ENCODE data around the gene ZFAND3.

ZFAND3 gene

GRCh38 chr6:37827603-37828265, 8.2 kb downstream of the ZFAND3 start:
- Histone ChIP-seq H3K9me3 (replicated peaks in 1 of 11) (peaks cover 0 to 3% (median under 1%) of the 10 kb centered on the region in 11 experiments; a peak in 3 of 22 replicates), H3K27me3 (no peaks in the 10 kb centered on the region), H3K27ac (peak overlapping the region in 1 of 11 experiments; percentile 3; a peak in 1 of 22 replicates), H3K4me2 (peak overlapping the region; percentile 6 to 76 (median 27); a peak in 19 of 22 replicates), H3K36me3 (peaks cover 0 to 35% (median 9%) of the 10 kb centered on the region in 11 experiments; a peak in 19 of 22 replicates), H3K4me3 (no peak overlapping the region), H3K4me1 (peaks cover 59 to 99% (median 67%) of the 10 kb centered on the region in 10 experiments), H3K9ac (no peak overlapping the region), H4K20me1 (peaks cover 97 to 100% (median 100%) of the 10 kb centered on the region in 11 experiments)
- TF ChIP-seq Cebpa-rat (IDR thresholded peaks at IDR 0.05) = no peak

- Histone ChIP-seq H3K9me3 (replicated peaks in 1 of 11) (peaks cover 12 to 25% (median 20%) of the 10 kb centered on the region in 11 experiments; a peak in 21 of 22 replicates), H3K27me3 (no peaks in the 10 kb centered on the region), H3K27ac (no peak overlapping the region), H3K4me3 (no peak overlapping the region), H3K4me2 (peak overlapping the region; percentile 61 to 76 (median 73)), H3K9ac (no peak overlapping the region), H4K20me1 (peaks cover 89 to 100% (median 98%) of the 10 kb centered on the region in 11 experiments), H3K36me3 (peaks cover 17 to 53% (median 24%) of the 10 kb centered on the region in 11 experiments), H3K4me1 (peaks cover 59 to 88% (median 67%) of the 10 kb centered on the region in 10 experiments)
- no peak for TF ChIP-seq Cebpa-rat (IDR thresholded peaks at IDR 0.05)
These were observed 10.7 kb downstream of the ZFAND3 start for GRCh38 chr6:37830225-37830624.

- Histone ChIP-seq H3K36me3 (peaks cover 17 to 60% (median 29%) of the 10 kb centered on the region in 11 experiments), H3K9me3 (replicated peaks in 1 of 11) (peaks cover 12 to 25% (median 20%) of the 10 kb centered on the region in 11 experiments; a peak in 21 of 22 replicates), H3K4me3 (no peak overlapping the region), H3K4me2 (peak overlapping the region in 10 of 11 experiments; percentile 61 to 76 (median 73); a peak in 20 of 22 replicates), H3K4me1 (peaks cover 54 to 75% (median 63%) of the 10 kb centered on the region in 10 experiments), H3K27me3 (no peaks in the 10 kb centered on the region), H3K9ac (no peak overlapping the region), H4K20me1 (peaks cover 86 to 100% (median 98%) of the 10 kb centered on the region in 11 experiments), H3K27ac (no peak overlapping the region)
- no peak for TF ChIP-seq Cebpa-rat (IDR thresholded peaks at IDR 0.05)
These were observed 11.9 kb downstream of the ZFAND3 start for GRCh38 chr6:37831457-37831856.

GRCh38 chr6:37835923-37836322, 16.4 kb downstream of the ZFAND3 start:
- no peaks in the 10 kb centered on the region for H3K27me3 ChIP-seq
- peaks cover 39 to 83% (median 63%) of the 10 kb centered on the region in 11 experiments for H3K36me3 ChIP-seq
- no peak overlapping the region for H3K9ac ChIP-seq
- no peak overlapping the region for H3K4me3 ChIP-seq
- H3K27ac ChIP-seq = no peak overlapping the region
- H4K20me1 ChIP-seq = peaks cover 77 to 100% (median 97%) of the 10 kb centered on the region in 11 experiments
- no peak for TF ChIP-seq Cebpa-rat (IDR thresholded peaks at IDR 0.05)
- H3K9me3 ChIP-seq (replicated peaks in 1 of 11) = peaks cover 12 to 36% (median 25%) of the 10 kb centered on the region in 11 experiments
- no peak overlapping the region for H3K4me2 ChIP-seq
- H3K4me1 ChIP-seq = peaks cover 25 to 48% (median 31%) of the 10 kb centered on the region in 10 experiments

GRCh38 chr6:37838219-37838921, 18.8 kb downstream of the ZFAND3 start:
- Histone ChIP-seq H3K9ac (no peak overlapping the region), H3K9me3 (replicated peaks in 1 of 11) (peaks cover 11 to 34% (median 20%) of the 10 kb centered on the region in 11 experiments), H4K20me1 (peaks cover 73 to 100% (median 96%) of the 10 kb centered on the region in 11 experiments), H3K4me3 (no peak overlapping the region), H3K27ac (no peak overlapping the region), H3K4me1 (peaks cover under 1 to 36% (median 8%) of the 10 kb centered on the region in 10 experiments; a peak in 18 of 20 replicates), H3K4me2 (no peak overlapping the region), H3K27me3 (no peaks in the 10 kb centered on the region), H3K36me3 (peaks cover 30 to 89% (median 61%) of the 10 kb centered on the region in 11 experiments)
- no peak for TF ChIP-seq Cebpa-rat (IDR thresholded peaks at IDR 0.05)

- H3K4me3 ChIP-seq = no peak overlapping the region
- H3K9ac ChIP-seq = peak overlapping the region in 2 of 11 experiments; percentile 13 to 17; a peak in 1 of 22 replicates
- H3K36me3 ChIP-seq = peaks cover 19 to 89% (median 56%) of the 10 kb centered on the region in 11 experiments
- peaks cover 81 to 100% (median 99%) of the 10 kb centered on the region in 11 experiments for H4K20me1 ChIP-seq
- TF ChIP-seq Cebpa-rat (IDR thresholded peaks at IDR 0.05) = no peak
- peak overlapping the region in 2 of 11 experiments; percentile 42 to 66; a peak in 3 of 22 replicates for H3K27ac ChIP-seq
- H3K4me1 ChIP-seq = peaks cover 0 to 30% (median 7%) of the 10 kb centered on the region in 10 experiments; a peak in 12 of 20 replicates
- peak overlapping the region in 2 of 11 experiments; percentile 16 to 39; a peak in 3 of 22 replicates for H3K4me2 ChIP-seq
- no peaks in the 10 kb centered on the region for H3K27me3 ChIP-seq
- peaks cover 0 to 22% (median 8%) of the 10 kb centered on the region in 11 experiments; a peak in 10 of 22 replicates for H3K9me3 ChIP-seq (replicated peaks in 1 of 11)
These were observed 20.8 kb downstream of the ZFAND3 start for GRCh38 chr6:37840143-37840939.

- no peak for TF ChIP-seq Cebpa-rat (IDR thresholded peaks at IDR 0.05)
- Histone ChIP-seq H3K4me2 (peak overlapping the region in 2 of 11 experiments; percentile 16 to 39; a peak in 2 of 22 replicates), H4K20me1 (peaks cover 82 to 100% (median 99%) of the 10 kb centered on the region in 11 experiments), H3K27me3 (no peaks in the 10 kb centered on the region), H3K9me3 (replicated peaks in 1 of 11) (peaks cover 0 to 22% (median 8%) of the 10 kb centered on the region in 11 experiments; a peak in 10 of 22 replicates), H3K36me3 (peaks cover 19 to 93% (median 55%) of the 10 kb centered on the region in 11 experiments), H3K9ac (peak overlapping the region in 1 of 11 experiments; percentile 13; a peak in 1 of 22 replicates), H3K4me3 (no peak overlapping the region), H3K27ac (peak overlapping the region in 2 of 11 experiments; percentile 42 to 66; a peak in 3 of 22 replicates), H3K4me1 (peaks cover 0 to 30% (median 7%) of the 10 kb centered on the region in 10 experiments; a peak in 12 of 20 replicates)
These were observed 21.4 kb downstream of the ZFAND3 start for GRCh38 chr6:37840940-37841300.
